Measurements from ENCODE around the gene PYGM.

PYGM gene

DNA sequence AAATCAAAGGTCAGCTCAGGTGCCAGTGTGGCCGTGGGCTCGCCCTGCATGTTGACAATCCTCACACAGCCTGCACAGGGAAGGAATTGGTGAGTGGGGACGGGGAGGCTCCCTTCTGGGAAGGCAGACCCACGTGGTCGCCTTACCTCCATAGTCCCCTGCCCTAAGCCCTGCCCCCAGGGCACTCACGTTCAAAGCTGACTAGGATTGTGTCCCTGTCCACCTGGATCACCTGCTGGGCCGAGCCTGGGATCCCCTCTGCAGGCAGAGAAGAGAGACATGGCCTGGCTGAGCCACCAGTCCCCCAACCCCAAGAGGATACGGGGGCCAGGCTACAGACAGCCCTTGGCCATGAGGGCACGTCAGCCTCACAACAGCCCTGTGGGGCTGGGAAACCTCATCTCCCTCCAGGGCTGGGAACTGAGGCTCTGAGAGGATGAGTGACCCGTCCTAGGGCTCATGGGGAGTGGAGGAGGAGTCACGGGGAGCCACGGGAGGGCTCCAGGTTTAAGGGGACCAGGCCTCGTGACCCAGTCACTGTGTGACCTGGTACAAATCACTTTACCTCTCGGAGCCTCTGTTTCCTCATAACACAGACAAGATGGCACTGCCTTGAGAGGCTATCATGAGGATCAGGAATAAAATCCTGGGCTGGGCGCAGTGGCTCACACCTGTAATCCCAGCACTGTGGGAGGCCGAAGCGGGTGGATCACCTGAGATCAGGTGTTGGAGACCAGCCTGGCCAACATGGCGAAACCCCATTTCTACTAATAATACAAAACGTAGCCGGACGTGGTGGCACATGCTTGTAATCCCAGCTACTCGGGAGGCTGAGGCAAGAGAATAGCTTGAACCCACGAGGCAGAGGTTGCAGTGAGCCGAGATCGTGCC, 30.7 kb upstream of the PYGM start:
- no peak for DNase-seq

DNA sequence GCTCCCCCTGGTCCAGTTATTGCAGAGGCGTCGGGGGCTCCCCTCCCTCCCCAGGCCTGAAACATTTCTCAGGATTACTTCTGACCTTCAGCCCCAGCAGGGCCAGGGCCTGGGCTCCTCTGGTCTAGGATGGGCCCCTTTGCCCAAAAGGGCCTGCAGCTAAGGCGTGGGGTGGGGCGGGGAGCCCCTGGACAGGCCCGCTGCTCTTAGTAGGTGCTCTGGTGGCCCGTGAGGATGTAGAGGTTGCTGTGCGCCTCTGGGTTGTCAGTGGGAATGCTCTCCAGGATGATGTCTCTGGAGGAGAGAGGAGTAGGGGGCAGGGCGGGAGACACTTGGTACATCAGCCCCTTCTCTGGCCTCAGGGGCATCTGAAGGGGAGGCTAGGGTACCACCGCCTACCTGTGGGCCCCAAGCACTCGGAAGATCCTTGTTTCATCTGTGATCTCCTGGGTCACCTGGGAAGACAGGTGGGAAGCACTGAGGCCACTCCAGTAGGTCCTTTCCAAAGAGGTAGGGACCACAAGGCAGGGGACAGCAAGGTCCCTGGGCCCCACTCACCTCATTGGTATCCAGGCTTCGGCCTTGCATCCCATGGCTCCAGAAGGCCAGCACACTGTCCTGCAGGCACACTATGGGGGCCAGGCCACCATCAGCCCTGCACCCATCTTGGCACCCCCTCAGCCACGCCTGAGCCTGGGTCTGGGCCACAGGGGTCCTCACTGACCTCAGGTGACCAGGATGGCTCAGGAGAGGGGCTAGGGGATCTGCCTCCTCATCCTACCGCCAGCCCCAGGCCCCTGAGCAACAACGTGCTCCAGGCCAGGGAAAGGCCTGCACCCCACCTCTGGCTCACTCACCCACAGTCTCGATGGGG, 29.8 kb upstream of the PYGM start:
- no peak for DNase-seq

GRCh38 chr11:64788321-64789215, 28.8 kb upstream of the PYGM start:
- no peak for DNase-seq

GRCh38 chr11:64787526-64788320, 27.9 kb upstream of the PYGM start:
- DNase-seq: peak; percentile 61

GRCh38 chr11:64786308-64786707, 26.5 kb upstream of the PYGM start:
- DNase-seq: no peak

DNA sequence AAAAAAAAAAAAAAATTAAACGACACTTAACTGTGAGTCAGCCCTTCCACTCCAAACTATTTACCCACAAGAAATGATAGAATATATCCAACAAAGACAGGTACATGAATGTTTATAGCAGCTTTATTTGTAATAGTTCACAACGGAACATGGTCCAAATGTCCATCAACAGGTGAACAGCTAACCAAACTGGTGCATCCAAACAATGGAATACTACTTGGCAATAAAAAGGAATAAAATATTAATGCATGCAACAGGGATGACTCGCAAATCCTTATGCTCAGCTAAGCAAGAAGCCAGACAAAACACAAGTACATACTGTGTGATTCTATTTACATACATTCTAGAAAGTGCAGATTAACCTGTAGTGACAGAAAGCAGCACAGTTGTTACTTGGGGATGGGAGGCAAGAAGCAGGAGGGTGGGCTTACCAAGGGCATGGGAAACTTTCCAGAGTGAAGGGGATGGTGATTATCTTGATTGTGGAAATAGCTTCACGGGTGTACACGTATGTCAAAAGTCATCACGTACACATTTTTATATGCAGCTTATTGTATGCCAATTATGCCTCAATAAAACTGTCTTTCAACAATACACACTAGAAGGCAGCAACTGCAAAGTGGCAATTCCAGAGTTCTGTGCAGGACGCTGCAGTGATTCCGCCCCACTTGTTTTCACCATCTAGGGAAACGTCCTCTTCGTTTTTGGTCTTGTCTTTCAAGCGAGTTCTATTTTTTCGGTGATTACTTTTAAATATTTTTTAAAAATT, 25.2 kb upstream of the PYGM start:
- DNase-seq: no peak

DNA sequence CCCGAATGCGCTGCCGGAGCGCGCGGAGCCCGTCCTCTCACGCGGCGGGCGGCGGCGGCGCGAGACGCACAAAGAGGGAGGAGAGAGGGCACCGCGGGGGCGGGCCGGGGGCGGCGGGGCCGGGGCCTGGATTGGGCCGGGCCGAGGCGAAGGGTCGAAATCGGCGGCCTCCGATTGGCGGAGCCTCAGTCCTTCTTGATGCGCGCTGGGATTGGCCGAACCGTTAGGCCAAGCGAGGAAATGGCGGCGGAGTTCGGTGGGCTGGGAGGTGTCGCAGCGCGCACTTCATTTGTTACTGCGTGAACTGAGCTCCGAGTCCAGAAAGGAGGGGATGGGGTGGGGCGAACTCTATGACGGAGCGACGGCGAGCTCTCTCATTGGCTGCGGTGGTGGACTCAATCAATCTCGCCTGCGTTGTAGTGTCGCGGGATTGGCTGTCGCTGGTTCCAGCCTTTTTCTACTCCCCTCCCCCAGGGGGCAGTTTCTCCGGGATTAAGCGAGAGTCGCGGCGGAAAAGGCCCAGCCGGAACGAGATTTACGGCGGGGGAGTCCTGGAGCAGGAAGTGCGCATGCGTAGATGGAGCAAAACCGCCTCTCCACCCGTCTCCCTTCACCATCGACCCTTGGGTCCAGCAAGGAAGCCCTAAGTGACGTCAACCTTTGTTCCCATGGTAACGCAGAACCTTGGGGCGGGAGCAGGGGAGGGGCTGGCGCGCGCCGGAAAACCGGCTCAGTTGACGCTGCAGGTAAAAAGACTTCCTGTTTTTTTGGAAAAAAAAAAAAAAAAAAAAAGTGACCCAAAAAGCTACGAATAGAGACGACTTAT, 18.9 kb upstream of the PYGM start, which contains the start of gene SF1:
SF1 (minus strand) TSS at position 70 of the 826 bp plus-strand sequence. CDS start 150 bp downstream, outside the sequence.
- DNase-seq: peak; percentile 99

DNA sequence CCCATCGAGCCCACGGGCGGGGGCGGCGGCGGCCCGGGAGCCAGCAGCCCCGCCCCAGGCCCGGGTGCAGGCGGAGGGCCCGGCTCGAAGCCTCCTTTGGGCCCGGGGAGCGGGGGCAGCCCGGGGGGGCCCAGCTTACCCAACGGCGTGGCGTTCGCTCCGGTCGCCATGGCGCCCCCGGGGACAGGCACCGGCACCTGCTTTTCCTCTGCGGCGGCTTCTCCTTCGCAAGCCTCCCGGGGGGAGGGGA, 18.4 kb upstream of the PYGM start:
- no peak for DNase-seq

- DNase-seq: peak; percentile 71
Measured at GRCh38 chr11:64777449-64778222, 17.9 kb upstream of the PYGM start.

- DNase-seq: no peak
Measured at GRCh38 chr11:64776875-64777274, 17.1 kb upstream of the PYGM start.

DNA sequence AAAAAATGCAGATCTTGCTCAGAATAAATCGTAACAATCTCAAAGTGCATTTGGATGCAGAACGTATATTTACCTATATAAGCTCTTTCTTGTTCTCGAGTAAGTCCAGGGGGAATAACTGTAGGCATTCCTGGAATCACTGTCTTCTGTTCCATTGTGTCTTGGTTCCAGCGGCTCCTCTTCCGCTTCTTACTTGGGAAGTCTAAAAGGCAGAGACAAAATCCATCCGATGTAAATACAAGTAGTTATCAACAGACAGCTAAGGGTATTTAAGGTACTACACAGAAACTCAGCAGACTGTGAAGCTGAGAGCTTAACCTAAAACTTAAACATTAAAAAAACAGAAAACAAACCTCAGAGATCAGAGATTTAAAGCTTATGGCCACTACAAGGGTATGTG, 16.7 kb upstream of the PYGM start:
- DNase-seq: no peak

DNA sequence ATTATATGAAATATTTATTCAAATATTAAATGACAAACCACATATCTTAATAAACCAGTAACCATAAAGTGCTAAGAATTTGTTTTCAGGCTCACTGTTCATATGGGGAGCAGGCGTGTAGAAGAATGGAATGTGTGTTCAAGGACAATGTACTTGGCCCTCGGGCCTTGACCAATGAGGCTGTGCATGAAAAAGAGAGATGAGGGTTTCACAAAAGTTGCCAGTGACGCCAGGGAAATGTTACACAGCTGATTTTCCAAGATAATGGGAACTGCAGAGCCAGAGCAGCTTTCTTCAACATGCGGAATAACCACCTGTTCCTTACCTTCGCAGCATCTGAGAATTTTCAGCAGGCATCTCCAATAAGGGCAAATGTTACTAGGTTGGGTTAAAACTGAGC, 14.4 kb upstream of the PYGM start:
- no peak for DNase-seq

DNA sequence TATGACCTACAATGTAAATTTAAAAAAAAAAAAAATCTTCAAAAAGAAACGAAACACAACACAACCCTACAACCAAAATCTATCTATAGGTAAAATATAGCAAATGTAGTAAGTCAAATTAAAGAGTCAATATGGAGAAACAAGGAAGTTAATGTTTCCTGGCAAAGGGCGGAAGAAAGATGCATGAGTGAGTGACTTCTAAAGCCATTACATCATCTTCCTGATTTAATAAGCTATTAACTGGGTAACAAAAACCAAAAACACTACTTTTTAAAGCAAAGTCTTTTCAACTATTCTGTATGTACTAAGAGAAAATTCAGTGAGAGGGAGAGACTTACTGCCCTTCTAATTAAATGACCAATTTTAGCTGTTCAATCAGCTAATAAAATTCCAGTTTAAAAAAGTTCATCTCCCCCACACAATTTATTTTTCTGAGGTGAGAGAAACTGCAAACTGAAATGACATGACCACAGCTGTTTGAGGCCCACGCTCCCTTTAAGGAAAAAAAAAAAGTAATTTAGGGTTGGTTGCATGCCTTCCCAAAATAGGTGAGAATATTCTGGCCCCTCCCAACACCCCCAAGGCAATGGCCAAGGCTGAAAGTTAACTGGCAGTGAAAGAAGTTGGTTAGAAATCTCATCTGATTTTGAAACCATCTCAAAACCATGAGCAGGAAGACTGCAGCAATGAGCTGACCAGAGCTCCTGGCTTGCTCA, 12.7 kb upstream of the PYGM start:
- DNase-seq: no peak

- no peak for DNase-seq
Measured at GRCh38 chr11:64771861-64772260, 12.1 kb upstream of the PYGM start.

DNA sequence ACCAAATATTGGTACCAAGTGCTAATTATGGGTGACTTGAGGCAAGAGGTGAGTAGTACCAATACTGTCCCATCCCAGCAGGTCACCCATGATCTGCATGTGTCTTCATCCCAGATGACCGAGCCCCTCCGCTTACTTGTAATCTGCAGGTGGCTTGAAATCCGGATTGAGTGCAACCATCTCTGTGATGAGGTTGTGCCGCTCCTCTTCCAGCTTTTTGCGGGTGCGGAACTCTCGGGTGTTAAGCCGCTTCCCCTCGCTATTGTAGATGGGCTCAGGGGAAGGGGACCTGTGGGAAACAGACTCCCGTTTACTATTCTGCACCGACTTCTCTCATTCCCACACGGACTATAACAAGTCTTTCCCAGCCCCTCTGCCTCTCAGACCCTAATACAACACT, 10.3 kb upstream of the PYGM start:
- no peak for DNase-seq

DNA sequence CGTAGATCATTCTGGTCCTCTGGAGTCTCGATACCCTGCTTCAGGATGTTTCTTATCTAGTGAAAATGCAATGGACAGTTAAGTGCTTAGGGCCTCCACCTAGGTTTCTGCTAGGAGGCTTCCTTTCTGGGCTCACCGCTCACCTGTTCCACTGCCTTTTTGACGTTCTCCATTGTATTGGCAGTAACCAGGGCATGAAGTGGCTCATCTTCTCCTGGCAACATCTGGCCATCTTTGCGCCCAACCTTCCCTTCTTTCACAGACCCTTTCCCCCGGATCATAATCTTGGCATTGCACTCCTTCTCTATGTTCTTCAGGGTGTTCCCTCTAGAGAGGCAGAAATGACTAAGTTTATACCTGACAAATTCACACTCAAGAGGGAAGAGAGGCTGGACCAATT, 9.5 kb upstream of the PYGM start:
- no peak for DNase-seq

GRCh38 chr11:64768300-64768694, 8.5 kb upstream of the PYGM start:
- no peak for DNase-seq

DNA sequence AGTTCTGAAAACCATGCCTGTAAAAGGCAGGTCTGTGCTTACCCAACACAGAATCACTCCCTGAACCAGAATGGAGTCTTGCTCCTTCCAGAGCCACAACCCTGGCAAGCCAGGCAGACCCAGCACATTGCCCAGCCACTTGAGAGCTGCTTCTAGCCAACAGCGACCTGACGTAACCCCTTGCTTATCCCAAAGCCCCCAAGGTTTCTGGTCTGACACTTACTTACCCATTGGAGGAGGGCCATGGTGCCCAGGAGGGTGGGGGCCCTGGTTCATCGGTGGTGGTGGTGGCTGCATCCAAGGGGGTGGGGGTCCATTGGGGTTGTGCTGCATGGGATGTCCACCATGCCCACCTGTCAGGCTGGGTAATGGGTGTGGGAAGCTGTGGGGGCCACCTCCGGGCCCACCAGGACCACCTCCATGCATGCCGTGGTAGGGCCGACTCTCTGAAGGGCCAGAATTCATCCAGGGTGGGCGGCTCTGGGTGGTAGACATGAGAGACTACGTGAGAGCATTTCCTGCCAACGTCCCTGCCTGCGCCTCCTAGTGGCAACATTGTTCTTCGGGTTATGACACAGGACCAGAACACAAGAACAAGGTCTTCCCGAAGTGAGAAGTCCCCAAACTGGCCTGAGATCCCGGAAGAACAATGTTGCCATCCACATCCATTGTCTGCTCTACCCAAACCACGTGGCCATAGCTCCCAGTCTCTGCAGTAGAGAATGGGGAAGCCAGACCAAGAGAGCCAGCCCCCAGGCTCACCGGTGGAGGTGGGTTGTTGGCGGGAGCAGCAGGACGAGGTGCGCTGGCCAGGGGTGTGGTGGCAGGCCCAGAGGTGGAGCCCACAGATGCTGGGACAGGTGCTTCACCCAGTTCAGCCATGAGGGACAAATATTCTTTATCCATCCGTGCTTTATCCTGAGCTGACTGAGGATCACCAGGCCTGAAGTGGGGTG, 7.8 kb upstream of the PYGM start:
- peak; percentile 30 for DNase-seq

Data from HCEC 1CT (cell line).